ENCODE results near the gene ARHGAP8.

GRCh38 chr22:44752285-44753188 is at the start of gene ARHGAP8:
- no peak for TF ChIP-seq EZH2phosphoT487 (IDR thresholded peaks at IDR 0.05; ENCODE audit: borderline replicate concordance, low read depth, low read length)
- no peak for TF ChIP-seq CTCF (conservative IDR thresholded peaks at IDR 0.05; ENCODE audit: low read length)
